Measurements from ENCODE around the gene SAMD14.

GRCh38 chr17:50115756-50116155, 14.2 kb downstream of the SAMD14 start:
- TF ChIP-seq CTCF (IDR thresholded peaks at IDR 0.05), result no peak
- no peak for TF ChIP-seq EZH2 (IDR thresholded peaks at IDR 0.05; ENCODE audit: borderline replicate concordance, insufficient read depth, low read depth, low read length, poor library complexity, severe bottlenecking)
